ENCODE measurements around the gene CLPSL2. TPM values are rescaled to one million over a fixed set of nuclear protein-coding genes. Genes with fewer than 3 reads are reported as not detected.

The CLPSL2 gene
- total and polyA plus RNA-seq, 2 donors (not counting 1 experiment from before 2014, with no cell fraction given): not detected

GRCh38 chr6:35782424-35782823, 6.0 kb downstream of the CLPSL2 start:
- H3K4me1 ChIP-seq (ENCODE audit: control insufficient read depth in 2 of 2, insufficient read depth in 2 of 2, low read length in 2 of 2): peaks cover 2 to 4% of the 10 kb centered on the region in 2 donors
- H3K27ac ChIP-seq (ENCODE audit: low read length in 2 of 2): no peak overlapping the region
- ChIA-PET CTCF (no interaction called here), POLR2A (no interaction called here)
- no peaks in the 10 kb centered on the region for H3K36me3 ChIP-seq (replicated peaks in 1 of 2; ENCODE audit: control extremely low read depth in 1 of 2, control insufficient read depth in 1 of 2, extremely low read depth in 1 of 2, insufficient read depth in 2 of 2, low read length in 1 of 2)
- Mint-ChIP-seq H3K4me1 (peaks cover 5% of the 10 kb centered on the region), H3K27ac (no peak overlapping the region), H3K27me3 (peaks cover 37% of the 10 kb centered on the region), H3K9me3 (ENCODE audit: insufficient read depth) (no peaks in the 10 kb centered on the region), H3K4me3 (no peak overlapping the region)
- H3K9me3 ChIP-seq (ENCODE audit: control extremely low read depth in 1 of 3, control insufficient read depth in 2 of 3, insufficient read depth in 1 of 3, low read length in 2 of 3): peaks cover 0 to 6% (median 0%) of the 10 kb centered on the region in 3 donors
- no peak for DNase-seq
- WGBS (ENCODE audit: insufficient coverage): 93% methylated on average over 2 of the region's 3 CpGs
- no peak for ATAC-seq (ENCODE audit: low read depth)
- no peaks in the 10 kb centered on the region for H4K20me1 ChIP-seq (ENCODE audit: control insufficient read depth, insufficient read depth, low read length, poor library complexity, severe bottlenecking)
- H3K4me3 ChIP-seq (ENCODE audit: control extremely low read depth in 1 of 5, extremely low read depth in 1 of 5, insufficient read depth in 1 of 5, low read depth in 2 of 5, low read length in 4 of 5): no peak overlapping the region
- intact Hi-C loops (cut with micrococcal nuclease): no loop called here
- no peaks in the 10 kb centered on the region for H3K79me2 ChIP-seq (ENCODE audit: control insufficient read depth, insufficient read depth, low read length)
- no peak overlapping the region for H2AFZ ChIP-seq (ENCODE audit: insufficient read depth, low read depth, low read length, poor library complexity, severe bottlenecking)
- H3K4me2 ChIP-seq (replicated peaks; ENCODE audit: low read depth, low read length, poor library complexity, severe bottlenecking): no peak overlapping the region
- H3K9ac ChIP-seq (ENCODE audit: low read length): no peak overlapping the region
- peaks cover 0 to 23% (median 8%) of the 10 kb centered on the region in 4 experiments for H3K27me3 ChIP-seq (replicated peaks in 1 of 4; ENCODE audit: control extremely low read depth in 1 of 4, control insufficient read depth in 3 of 4, insufficient read depth in 4 of 4, low read length in 3 of 4)
- no peak for TF ChIP-seq CTCF (IDR thresholded peaks at IDR 0.05)
- TF ChIP-seq EZH2 (IDR thresholded peaks at IDR 0.05; ENCODE audit: borderline replicate concordance, insufficient read depth, low read depth, low read length, poor library complexity, severe bottlenecking): no peak

DNA sequence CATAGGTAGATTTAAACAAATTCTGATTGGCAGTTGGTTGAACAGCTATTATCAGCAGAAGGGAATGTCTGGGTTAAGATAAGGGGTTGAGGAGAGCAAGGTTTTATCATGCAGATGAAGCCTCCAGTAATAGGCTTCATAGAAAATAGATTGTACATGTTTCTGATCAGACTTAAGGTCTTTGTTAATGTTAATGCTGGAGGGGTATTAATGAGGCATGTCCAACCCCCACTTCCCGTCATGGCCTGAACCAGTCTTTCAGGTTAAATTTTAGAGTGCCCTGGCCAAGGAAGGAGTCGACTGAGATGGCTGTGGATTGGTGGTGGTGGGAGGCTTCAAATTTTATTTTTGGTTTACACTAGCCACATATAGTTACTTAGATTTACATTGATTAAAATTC, 7.8 kb downstream of the CLPSL2 start:
- DNase-seq (no peak), ATAC-seq (ENCODE audit: low read depth) (no peak)
- Mint-ChIP-seq H3K27ac (no peak overlapping the region), H3K9me3 (ENCODE audit: insufficient read depth) (no peaks in the 10 kb centered on the region), H3K4me3 (no peak overlapping the region), H3K4me1 (no peaks in the 10 kb centered on the region), H3K27me3 (peaks cover 52% of the 10 kb centered on the region)
- Histone ChIP-seq H3K27ac (ENCODE audit: low read length in 2 of 2) (no peak overlapping the region), H3K9me3 (ENCODE audit: control extremely low read depth in 1 of 3, control insufficient read depth in 2 of 3, insufficient read depth in 1 of 3, low read length in 2 of 3) (peaks cover 0 to 12% (median 0%) of the 10 kb centered on the region in 3 donors), H2AFZ (ENCODE audit: insufficient read depth, low read depth, low read length, poor library complexity, severe bottlenecking) (no peak overlapping the region), H3K4me3 (ENCODE audit: control extremely low read depth in 1 of 5, extremely low read depth in 1 of 5, insufficient read depth in 1 of 5, low read depth in 2 of 5, low read length in 4 of 5) (no peak overlapping the region), H3K4me2 (replicated peaks; ENCODE audit: low read depth, low read length, poor library complexity, severe bottlenecking) (no peak overlapping the region), H3K79me2 (ENCODE audit: control insufficient read depth, insufficient read depth, low read length) (no peaks in the 10 kb centered on the region), H4K20me1 (ENCODE audit: control insufficient read depth, insufficient read depth, low read length, poor library complexity, severe bottlenecking) (no peaks in the 10 kb centered on the region), H3K4me1 (ENCODE audit: control insufficient read depth in 2 of 2, insufficient read depth in 2 of 2, low read length in 2 of 2) (peaks cover 0 to 4% of the 10 kb centered on the region in 2 donors), H3K36me3 (replicated peaks in 1 of 2; ENCODE audit: control extremely low read depth in 1 of 2, control insufficient read depth in 1 of 2, extremely low read depth in 1 of 2, insufficient read depth in 2 of 2, low read length in 1 of 2) (no peaks in the 10 kb centered on the region), H3K27me3 (replicated peaks in 1 of 4; ENCODE audit: control extremely low read depth in 1 of 4, control insufficient read depth in 3 of 4, insufficient read depth in 4 of 4, low read length in 3 of 4) (peaks cover 0 to 23% (median 14%) of the 10 kb centered on the region in 4 experiments), H3K9ac (ENCODE audit: low read length) (no peak overlapping the region)
- POLR2A ChIA-PET: no interaction called here
- CTCF ChIA-PET: interaction anchor here (0.7 kb wide), 1 partner anchor 337 kb away, joined by 6 read pairs; no protein-coding TSS in a partner anchor
- intact Hi-C loops (cut with micrococcal nuclease): no loop called here
- TF ChIP-seq EZH2 (IDR thresholded peaks at IDR 0.05; ENCODE audit: borderline replicate concordance, insufficient read depth, low read depth, low read length, poor library complexity, severe bottlenecking) (no peak), CTCF (IDR thresholded peaks at IDR 0.05) (no peak)
- 86% methylated on average over 1 of the region's 2 CpGs for WGBS (ENCODE audit: insufficient coverage)
